Breast epithelium (tissue), 4 donors: ENCODE results near the gene POLR2F. TPM values are rescaled to one million over a fixed set of nuclear protein-coding genes. Genes with fewer than 3 reads are reported as not detected.

Experiments used
- DNase-seq, 2 donors: peaks; one replicate each; pipeline ENCODE4 v3.0.0-alpha.2; 2019; ENCODE audit warnings: low spot score in 2 of 2
- H3K27ac ChIP-seq, 2 donors: fragments of 200-600 bp; sonication (generic) in 1 of 2; one replicate each; pipeline ENCODE4 v1.5.1; 2016 to 2019; ENCODE audit warnings: mild to moderate bottlenecking in 1 of 2
- H3K27me3 ChIP-seq, 2 donors: fragments of 200-600 bp; sonication (generic) in 1 of 2; one replicate each; pipeline versions ENCODE4 v1.5.1 to v1.6.0; 2017 to 2019; ENCODE audit warnings: control low read depth in 1 of 2, mild to moderate bottlenecking in 1 of 2
- H3K36me3 ChIP-seq: fragments of 200-600 bp; one replicate; pipeline ENCODE4 v1.5.1; 2019
- H3K4me1 ChIP-seq, 2 donors: fragments of 200-600 bp; sonication (generic); one replicate each; pipeline ENCODE4 v1.5.1; 2016 to 2019; ENCODE audit warnings: control low read depth in 1 of 2
- H3K4me3 ChIP-seq, 3 donors: fragments of 200-600 bp; sonication (generic); 1 replicate in 2 of 3; 2 replicates in 1 of 3; pipeline ENCODE4 v1.5.1; 2016 to 2019; ENCODE audit warnings: mild to moderate bottlenecking in 3 of 3, moderate library complexity in 2 of 3
- H3K9me3 ChIP-seq, 2 donors: fragments of 200-600 bp; sonication (generic) in 1 of 2; one replicate each; pipeline ENCODE4 v1.5.1; 2016 to 2019; ENCODE audit warnings: control low read depth in 1 of 2
- CTCF ChIP-seq, 3 donors: fragments of 450-650 bp; IDR thresholded peaks; one replicate each; pipeline ENCODE4 v1.5.1; 2016 to 2017; ENCODE audit warnings: antibody characterized with exemption in 3 of 3, mild to moderate bottlenecking in 3 of 3, moderate library complexity in 3 of 3
- POLR2A ChIP-seq: fragments of 450-650 bp; IDR thresholded peaks from one replicate; pipeline ENCODE4 v1.6.1; 2016; ENCODE audit warnings: antibody characterized with exemption, mild to moderate bottlenecking, moderate library complexity
- POLR2AphosphoS5 ChIP-seq, 3 donors: sonication (generic); formaldehyde crosslinking; IDR thresholded peaks; one replicate each; pipeline ENCODE4 v1.6.1; 2017; ENCODE audit warnings: antibody characterized with exemption in 3 of 3
- intact Hi-C: fragments of 100-400 bp; cut with DNase I; formaldehyde crosslinking; loops from one replicate; pipeline ENCODE4 v1.15.1; 2023; ENCODE audit warnings: low total_unique reads
- total RNA-seq, 3 donors: library from RNA; depleted of rRNA; stranded (reverse); fragments of >200 nt; gene quantifications; one replicate each; pipeline ENCODE4 v1.1.0, GENCODE V29; 2016

The POLR2F gene
- total RNA-seq, 3 donors from 2014 or later: 66.7 to 93.7 (median 82.4) TPM

- intact Hi-C loops: loop anchor here (1.0 kb wide), 1 partner anchor 153 kb away; no protein-coding TSS in a partner anchor
- Histone ChIP-seq H3K27me3 (no peaks in the 10 kb centered on the region), H3K4me1 (no peaks in the 10 kb centered on the region), H3K36me3 (no peaks in the 10 kb centered on the region), H3K4me3 (no peak overlapping the region), H3K27ac (peak overlapping the region in 1 of 2 donors; percentile 54), H3K9me3 (no peaks in the 10 kb centered on the region)
- no peak for DNase-seq
- TF ChIP-seq CTCF (IDR thresholded peaks at IDR 0.05) (no peak), POLR2A (no peak), POLR2AphosphoS5 (IDR thresholded peaks at IDR 0.05) (no peak)
These were observed 15.2 kb downstream of the POLR2F start for GRCh38 chr22:37968452-37969251.

- DNase-seq: no peak
- Histone ChIP-seq H3K4me3 (no peak overlapping the region), H3K9me3 (no peaks in the 10 kb centered on the region), H3K36me3 (no peaks in the 10 kb centered on the region), H3K27me3 (no peaks in the 10 kb centered on the region), H3K4me1 (no peaks in the 10 kb centered on the region), H3K27ac (no peak overlapping the region)
- intact Hi-C loops: no loop called here
- TF ChIP-seq POLR2AphosphoS5 (IDR thresholded peaks at IDR 0.05): no peak
- TF ChIP-seq POLR2A: no peak
- TF ChIP-seq CTCF (IDR thresholded peaks at IDR 0.05): no peak
These were observed 17.4 kb downstream of the POLR2F start for GRCh38 chr22:37970864-37971263.

- no peak overlapping the region for H3K4me3 ChIP-seq
These were observed 18.3 kb downstream of the POLR2F start for GRCh38 chr22:37971475-37972434.

GRCh38 chr22:37972527-37972926 is 19.0 kb downstream of the POLR2F start:
- no peak for DNase-seq
- Histone ChIP-seq H3K4me1 (no peaks in the 10 kb centered on the region), H3K27ac (peak overlapping the region in 1 of 2 donors; percentile 48), H3K27me3 (no peaks in the 10 kb centered on the region), H3K4me3 (no peak overlapping the region), H3K36me3 (no peaks in the 10 kb centered on the region), H3K9me3 (no peaks in the 10 kb centered on the region)
- intact Hi-C loops: no loop called here
- TF ChIP-seq POLR2AphosphoS5 (IDR thresholded peaks at IDR 0.05): no peak
- TF ChIP-seq CTCF (IDR thresholded peaks at IDR 0.05): no peak
- no peak for TF ChIP-seq POLR2A

More at GRCh38 chr22:37971475-37972434, 18.3 kb downstream of the POLR2F start:
- Histone ChIP-seq H3K27me3 (no peaks in the 10 kb centered on the region), H3K9me3 (no peaks in the 10 kb centered on the region), H3K27ac (no peak overlapping the region), H3K36me3 (no peaks in the 10 kb centered on the region), H3K4me1 (no peaks in the 10 kb centered on the region)
- intact Hi-C loops: no loop called here
- TF ChIP-seq CTCF (IDR thresholded peaks at IDR 0.05): no peak
- no peak for TF ChIP-seq POLR2A
- TF ChIP-seq POLR2AphosphoS5 (IDR thresholded peaks at IDR 0.05): no peak
- no peak for DNase-seq
